Esophagus squamous epithelium (tissue), 5 donors: Measurements from ENCODE around the gene UBLCP1. TPM values are rescaled to one million over a fixed set of nuclear protein-coding genes. Genes with fewer than 3 reads are reported as not detected.

Experiments
- DNase-seq: peaks from one replicate; lab custom pipeline; 2025; lab: John Stamatoyannopoulos, UW
- H3K27ac ChIP-seq, 4 donors: fragments of 200-600 bp; sonication (generic); one replicate each; pipeline ENCODE4 v1.5.1; 2016 to 2019; ENCODE audit warnings: mild to moderate bottlenecking in 1 of 4
- H3K27me3 ChIP-seq, 4 donors: fragments of 200-600 bp; sonication (generic); 1 replicate in 3 of 4; 2 replicates in 1 of 4; pipeline versions ENCODE4 v1.5.1 to v1.6.0; 2017 to 2021; ENCODE audit warnings: antibody characterized with exemption in 1 of 4
- H3K36me3 ChIP-seq, 3 donors: fragments of 200-600 bp; sonication (generic); one replicate each; pipeline ENCODE4 v1.5.1; 2016 to 2019
- H3K4me1 ChIP-seq, 3 donors: fragments of 200-600 bp; sonication (generic); one replicate each; pipeline ENCODE4 v1.5.1; 2017 to 2019
- H3K4me3 ChIP-seq, 4 donors: fragments of 200-600 bp; sonication (generic); 1 replicate in 3 of 4; 2 replicates in 1 of 4; pipeline ENCODE4 v1.5.1; 2016 to 2019; ENCODE audit warnings: mild to moderate bottlenecking in 2 of 4, moderate library complexity in 1 of 4
- H3K9me3 ChIP-seq, 3 donors: fragments of 200-600 bp; sonication (generic); one replicate each; pipeline ENCODE4 v1.5.1; 2016 to 2019
- POLR2A ChIP-seq, 4 donors: fragments of 450-650 bp; IDR thresholded peaks; one replicate each; pipeline ENCODE4 v1.6.1; 2017; ENCODE audit warnings: antibody characterized with exemption in 4 of 4, mild to moderate bottlenecking in 4 of 4, moderate library complexity in 3 of 4
- WGBS, 2 donors: methylation state at CpG; one replicate each; pipeline ENCODE4 v1.1.5; 2018; 5-methylcytosine and 5-hydroxymethylcytosine counted together
- intact Hi-C: fragments of 100-400 bp; cut with DNase I; formaldehyde crosslinking; loops from one replicate; pipeline ENCODE4 v1.15.0; 2022
- small RNA-seq, 4 donors: library from RNA; depleted of rRNA; stranded (forward); fragments of <200 nt; gene quantifications; one replicate each; pipeline ENCODE3, GENCODE V24; 2016
- total RNA-seq, 4 donors: library from RNA; depleted of rRNA; stranded (reverse); fragments of >200 nt; gene quantifications; one replicate each; pipeline ENCODE4 v1.1.0, GENCODE V29; 2016
- TF ChIP-seq, protein P1 (sequence below), 6 experiments: fragments of 450-650 bp in 4 of 6; fragments of 200-600 bp in 2 of 6; sonication (generic) in 2 of 6; IDR thresholded peaks; one replicate each; pipeline ENCODE4 v1.5.1; 2016 to 2019; ENCODE audit warnings: antibody characterized with exemption in 6 of 6, mild to moderate bottlenecking in 4 of 6, moderate library complexity in 4 of 6
- donor health status: DM: yes; HTN: yes; CAD: no.

Gene UBLCP1
- total RNA-seq, 4 donors from 2014 or later = 19.0 to 34.9 (median 24.6) TPM

DNA sequence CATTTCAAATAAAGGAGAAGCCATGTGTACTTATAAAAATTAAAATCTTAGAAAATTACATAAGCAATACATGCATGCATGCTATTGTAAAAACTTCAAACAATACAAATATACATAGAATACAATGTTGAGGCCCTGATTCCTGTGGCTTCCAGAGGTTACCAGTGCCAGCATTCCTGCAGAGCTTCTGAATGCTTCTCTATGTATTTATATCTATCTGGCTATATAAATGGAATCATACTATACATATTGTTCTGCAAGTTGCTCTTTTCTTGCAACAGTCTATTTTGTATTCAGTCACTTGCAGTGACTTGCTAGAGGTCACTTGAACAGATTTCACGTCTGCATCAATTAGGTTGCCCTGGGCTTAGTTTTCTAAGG is 70.4 kb downstream of the UBLCP1 start:
- Histone ChIP-seq H3K27ac (no peak overlapping the region), H3K27me3 (peaks cover 0 to 22% (median 0%) of the 10 kb centered on the region in 4 donors), H3K9me3 (no peaks in the 10 kb centered on the region), H3K4me1 (peaks cover 10 to 27% (median 13%) of the 10 kb centered on the region in 3 donors), H3K36me3 (no peaks in the 10 kb centered on the region), H3K4me3 (no peak overlapping the region)
- intact Hi-C loops = no loop called here
- WGBS, 2 donors = 42 to 54% methylated on average over 1 of the region's 1 CpG
- TF ChIP-seq POLR2A (IDR thresholded peaks at IDR 0.05) = no peak
- TF ChIP-seq, protein P1, sequence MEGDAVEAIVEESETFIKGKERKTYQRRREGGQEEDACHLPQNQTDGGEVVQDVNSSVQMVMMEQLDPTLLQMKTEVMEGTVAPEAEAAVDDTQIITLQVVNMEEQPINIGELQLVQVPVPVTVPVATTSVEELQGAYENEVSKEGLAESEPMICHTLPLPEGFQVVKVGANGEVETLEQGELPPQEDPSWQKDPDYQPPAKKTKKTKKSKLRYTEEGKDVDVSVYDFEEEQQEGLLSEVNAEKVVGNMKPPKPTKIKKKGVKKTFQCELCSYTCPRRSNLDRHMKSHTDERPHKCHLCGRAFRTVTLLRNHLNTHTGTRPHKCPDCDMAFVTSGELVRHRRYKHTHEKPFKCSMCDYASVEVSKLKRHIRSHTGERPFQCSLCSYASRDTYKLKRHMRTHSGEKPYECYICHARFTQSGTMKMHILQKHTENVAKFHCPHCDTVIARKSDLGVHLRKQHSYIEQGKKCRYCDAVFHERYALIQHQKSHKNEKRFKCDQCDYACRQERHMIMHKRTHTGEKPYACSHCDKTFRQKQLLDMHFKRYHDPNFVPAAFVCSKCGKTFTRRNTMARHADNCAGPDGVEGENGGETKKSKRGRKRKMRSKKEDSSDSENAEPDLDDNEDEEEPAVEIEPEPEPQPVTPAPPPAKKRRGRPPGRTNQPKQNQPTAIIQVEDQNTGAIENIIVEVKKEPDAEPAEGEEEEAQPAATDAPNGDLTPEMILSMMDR (IDR thresholded peaks at IDR 0.05) = no peak
- no peak for DNase-seq

Small RNA genes within 50 kb of the gene (small RNA-seq; reads per million reads assigned to genes)
- 0 reads per million in 4 donors for gene RF00263
- 0 reads per million in 4 donors for gene RNU4ATAC2P

Other genes with a start within 250 kb of the UBLCP1 start
- gene EBF1, start 163.4 kb upstream of the UBLCP1 start, total RNA-seq = 10 to 100 TPM in 2 of 4 donors, 1 to 10 TPM in 1, under 1 TPM in 1; 0.80 to 15.8 (median 7.0) TPM
- gene RNF145, start 53.7 kb upstream of the UBLCP1 start, total RNA-seq = 10 to 100 TPM; 49.7 to 82.3 (median 72.3) TPM
- not detected for gene IL12B, start 67.2 kb downstream of the UBLCP1 start, total RNA-seq